PC-3 (cell line): Measurements from ENCODE around the gene VPS41.

ENCODE experiments used
- CTCF ChIP-seq: fragments of 300-600 bp; sonication (generic); conservative IDR thresholded peaks from 2 replicates; pipeline ENCODE4 v1.5.1; 2017; ENCODE audit warnings: antibody characterized with exemption, low read depth, mild to moderate bottlenecking, low read length
- EZH2 ChIP-seq: fragments of 300-600 bp; sonication (generic); IDR thresholded peaks from one replicate; pipeline ENCODE4 v1.6.1; 2017; ENCODE audit warnings: antibody characterized with exemption, mild to moderate bottlenecking, low read length; ENCODE audit not compliant: unreplicated experiment
- EZH2phosphoT487 ChIP-seq: fragments of 300-600 bp; sonication (generic); IDR thresholded peaks from 2 replicates; pipeline ENCODE4 v1.6.1; 2018; ENCODE audit warnings: mild to moderate bottlenecking, antibody characterized with exemption, low read length, borderline replicate concordance

- no peak for TF ChIP-seq CTCF
- no peak for TF ChIP-seq EZH2
- TF ChIP-seq EZH2phosphoT487, result no peak
These were observed 46.9 kb upstream of the VPS41 start for GRCh38 chr7:38955892-38956291.
